NCI-H69 (cell line): ENCODE measurements around the gene NUDT6.
"Not testable (repeated sequence)": the region's sequence is repeated elsewhere in the genome, so short reads cannot be mapped to it uniquely, and the experiment has no call there.

Experiments used
- DNase-seq: peaks from one replicate; lab custom pipeline; 2025; lab: John Stamatoyannopoulos, UW

The NUDT6 gene

DNA sequence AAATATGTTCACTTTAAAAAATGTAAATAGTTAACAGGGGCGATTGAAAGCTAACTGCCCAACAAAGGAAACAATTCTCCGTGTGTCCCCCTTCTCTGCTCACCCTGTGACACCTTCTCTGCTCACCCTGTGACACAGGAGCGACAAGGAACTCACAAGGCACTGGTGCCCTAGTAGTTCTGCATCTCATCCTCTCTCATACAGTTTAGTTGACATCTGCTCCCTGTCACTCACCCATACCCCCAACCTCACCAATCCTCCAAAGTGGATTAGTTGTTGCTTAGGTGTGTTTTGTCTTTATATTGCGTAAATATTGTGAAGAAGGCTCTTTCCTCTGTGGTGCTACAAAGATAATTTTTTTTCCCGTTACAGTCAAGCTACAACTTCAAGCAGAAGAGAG lies 46.4 kb downstream of the NUDT6 start:
- DNase-seq = no peak

DNA sequence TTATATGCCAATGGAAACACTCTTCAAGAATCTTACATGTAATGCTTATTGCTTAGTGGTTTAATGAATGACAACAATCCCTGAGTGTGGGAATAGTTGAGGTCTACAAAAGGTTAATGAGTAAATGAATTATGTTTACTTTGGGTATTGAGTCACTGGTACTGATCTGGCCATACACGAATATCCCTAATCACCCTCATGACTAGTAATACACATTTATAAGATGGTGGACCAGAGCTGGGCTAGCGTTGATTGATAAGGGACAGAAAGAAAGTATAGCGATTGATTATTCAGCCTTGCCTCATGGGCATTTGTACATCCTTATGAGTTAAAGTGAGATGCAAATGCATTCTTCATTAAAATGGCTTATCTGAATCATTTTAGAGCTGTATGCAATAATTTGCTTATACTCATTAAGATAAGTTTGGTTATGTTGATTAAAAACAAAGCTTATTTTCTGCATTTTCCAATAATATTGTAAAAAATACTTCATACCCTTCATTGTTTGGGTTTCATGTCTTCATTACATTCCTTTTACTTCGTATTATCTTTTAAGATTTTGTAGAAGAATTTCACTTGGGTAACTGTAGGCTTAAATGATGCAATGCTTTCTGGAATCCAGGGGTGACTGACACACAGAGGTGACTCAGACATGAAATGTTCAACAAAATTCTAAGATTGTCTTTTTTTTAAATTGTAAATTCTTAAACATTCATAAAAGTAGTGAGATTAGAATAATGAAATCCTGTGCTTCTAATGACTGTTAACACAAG lies 48.4 kb downstream of the NUDT6 start:
- no peak for DNase-seq

DNA sequence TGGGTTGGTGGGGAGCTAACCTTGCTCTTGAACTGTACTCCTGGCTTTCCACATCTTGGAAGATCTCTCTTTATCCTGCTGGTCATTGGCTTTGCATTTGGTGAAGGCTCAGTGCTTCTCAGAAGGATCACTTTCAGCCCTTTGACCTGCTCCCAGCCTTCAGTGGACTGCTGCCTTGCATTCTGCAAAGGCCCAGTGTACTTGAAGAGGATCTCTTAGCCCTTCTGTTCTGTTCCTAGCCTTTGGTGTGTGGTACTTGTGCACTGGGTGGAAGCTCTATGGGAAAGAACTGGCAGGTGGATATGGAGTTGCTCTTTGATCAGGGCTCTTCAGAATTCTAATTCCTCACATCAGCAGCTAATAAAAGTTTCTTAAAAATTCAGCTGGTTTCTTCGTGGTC lies 49.3 kb downstream of the NUDT6 start:
- DNase-seq = no peak

DNA sequence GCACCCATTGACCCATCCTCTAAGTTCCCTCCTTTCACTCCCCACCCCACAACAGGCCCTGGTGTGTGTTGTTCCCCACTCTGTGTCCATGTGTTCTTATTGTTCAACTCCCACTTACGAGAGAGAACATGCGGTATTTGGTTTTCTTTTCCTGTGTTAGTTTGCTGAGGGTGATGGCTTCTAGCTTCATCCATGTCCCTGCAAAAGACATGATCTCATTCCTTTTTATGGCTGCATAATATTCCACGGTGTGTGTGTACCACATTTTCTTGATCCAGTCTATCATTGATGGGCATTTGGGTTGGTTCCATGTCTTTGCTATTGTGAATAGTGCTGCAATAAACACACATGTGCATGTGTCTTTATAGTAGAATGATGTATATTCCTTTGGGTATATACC lies 54.2 kb downstream of the NUDT6 start:
- DNase-seq = not testable (repeated sequence)

DNA sequence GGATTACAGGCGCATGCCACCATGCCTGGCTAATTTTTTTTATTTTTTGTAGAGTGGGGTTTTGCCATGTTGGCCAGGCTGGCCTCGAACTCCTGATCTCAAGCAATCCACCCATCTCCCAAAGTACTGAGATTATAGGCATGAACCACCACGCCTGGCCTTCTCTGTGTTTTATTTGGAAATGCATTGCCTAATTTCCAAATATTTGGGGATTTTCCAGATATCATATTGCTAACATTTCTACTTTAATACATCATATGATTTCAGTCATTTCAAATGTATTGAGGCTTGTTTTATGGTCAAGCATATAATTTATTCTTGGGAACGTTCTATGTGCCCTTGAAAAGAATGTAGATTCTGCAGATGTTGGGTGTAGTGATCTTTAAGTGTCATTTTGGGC lies 57.0 kb downstream of the NUDT6 start:
- DNase-seq = no peak

DNA sequence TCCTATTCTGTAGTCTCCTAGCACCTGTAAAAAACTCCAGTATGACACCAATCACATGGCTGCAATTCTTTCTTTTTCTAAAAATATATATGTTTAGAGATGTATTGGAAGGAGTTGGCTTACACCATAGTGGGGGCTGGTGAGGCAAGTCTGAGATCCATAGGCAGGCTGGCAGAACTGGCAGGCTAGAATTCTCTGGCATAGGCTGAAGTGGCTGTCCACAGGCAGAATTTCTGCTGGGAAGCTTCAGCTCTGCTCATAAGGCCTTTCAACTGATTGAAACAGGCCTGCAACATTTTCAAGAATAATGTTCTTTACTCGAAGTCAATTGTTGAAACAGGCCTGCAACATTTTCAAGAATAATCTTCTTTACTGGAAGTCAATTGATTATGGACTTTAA lies 58.8 kb downstream of the NUDT6 start:
- DNase-seq = no peak

DNA sequence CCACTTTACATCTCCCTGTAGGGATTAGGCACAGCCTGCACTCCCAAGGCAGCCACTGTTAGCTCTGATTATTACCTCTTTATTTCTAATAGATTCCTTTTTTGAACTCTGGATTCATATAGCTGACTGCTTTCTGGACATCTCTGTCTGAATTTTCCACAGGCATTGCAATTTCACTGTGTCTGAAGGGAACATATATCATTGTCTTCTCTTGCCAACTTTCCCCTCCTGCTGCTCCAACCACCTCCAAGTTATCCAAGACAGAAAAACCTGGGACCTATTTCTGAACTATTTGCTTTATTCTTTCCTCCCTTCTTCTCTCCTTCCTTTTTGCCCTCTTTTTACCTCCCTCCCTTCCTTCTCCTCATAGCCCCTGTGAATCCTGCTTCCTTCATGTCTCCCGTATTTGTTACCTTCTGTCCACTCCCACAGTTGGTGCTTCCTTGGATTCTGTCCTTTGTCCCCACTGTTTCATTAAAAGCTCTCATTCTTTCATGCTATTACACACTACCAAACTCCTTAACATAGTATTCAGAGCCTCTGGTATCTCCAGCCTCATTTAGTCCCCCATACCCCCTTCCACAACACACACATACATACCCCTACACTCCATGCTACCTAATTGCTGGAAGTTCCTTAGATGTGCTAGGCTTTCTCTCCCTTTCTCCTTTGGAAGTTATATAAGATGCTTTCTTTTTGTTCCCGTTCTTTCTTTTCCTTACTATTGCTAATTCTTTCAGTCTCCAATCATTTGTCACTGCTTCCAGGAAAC lies 61.0 kb downstream of the NUDT6 start:
- DNase-seq = no peak

DNA sequence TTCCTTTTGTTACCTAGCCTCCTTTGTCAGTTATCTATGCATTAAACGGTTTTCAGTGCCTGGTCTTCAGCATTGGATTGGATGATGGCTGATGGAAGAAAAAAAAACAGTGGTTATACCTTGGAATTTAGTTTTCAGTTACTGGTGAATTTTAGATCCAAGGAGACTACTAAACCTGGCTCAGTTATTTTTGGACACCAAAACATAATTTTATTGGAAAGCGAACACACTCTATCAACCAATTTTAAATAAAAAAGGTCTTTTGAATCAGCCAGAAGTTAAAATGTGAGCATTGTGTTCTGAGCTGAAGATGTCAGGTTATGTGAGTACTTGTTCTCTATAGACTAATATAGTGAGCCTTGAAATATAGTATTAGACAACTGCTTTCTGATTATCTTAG lies 63.7 kb downstream of the NUDT6 start:
- no peak for DNase-seq

DNA sequence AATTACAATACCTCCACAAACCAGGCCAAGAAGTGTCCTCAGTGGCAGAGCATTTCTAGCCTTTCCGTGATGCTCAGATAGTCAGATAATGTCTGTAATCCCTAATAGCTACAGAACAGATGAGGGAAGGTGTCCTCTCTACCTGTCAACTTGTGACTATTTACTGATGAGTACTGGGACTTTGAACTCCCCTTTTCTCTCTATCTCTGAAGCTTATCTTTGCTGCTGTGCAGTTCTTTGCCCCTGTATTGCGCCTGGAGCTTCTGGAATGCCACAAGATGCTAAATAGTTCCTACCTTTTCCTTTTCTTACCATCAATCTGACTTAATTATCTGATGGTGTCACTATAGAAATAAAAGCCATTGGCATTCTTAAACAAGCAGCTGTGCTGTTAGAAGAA lies 65.2 kb downstream of the NUDT6 start:
- DNase-seq = peak; percentile 12

DNA sequence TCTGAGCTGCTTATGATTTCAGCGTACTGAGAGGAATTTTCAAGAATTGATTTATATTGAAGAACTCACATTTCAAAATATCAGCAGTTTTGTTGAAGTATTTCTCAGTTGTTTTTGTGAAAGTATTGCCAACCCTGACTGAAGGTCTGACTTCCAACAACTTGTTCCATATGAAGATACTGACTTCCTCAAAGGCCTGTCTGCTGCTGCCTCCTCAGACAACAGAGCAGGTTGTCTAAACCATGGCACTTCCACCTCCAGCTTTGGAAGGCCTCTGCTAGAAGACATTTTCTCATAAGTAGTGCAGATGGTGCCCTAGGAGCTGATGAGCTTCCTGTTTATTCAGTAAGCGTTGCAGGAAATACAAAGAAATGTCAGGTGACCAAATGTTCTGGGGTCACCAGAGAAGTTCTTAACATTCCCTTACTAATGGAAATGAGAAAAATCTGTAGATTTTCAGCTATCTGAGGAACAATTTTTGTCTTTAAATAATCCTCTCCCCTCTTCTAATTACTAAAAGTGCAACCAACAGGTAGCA lies 67.0 kb downstream of the NUDT6 start:
- DNase-seq = peak; percentile 36

DNA sequence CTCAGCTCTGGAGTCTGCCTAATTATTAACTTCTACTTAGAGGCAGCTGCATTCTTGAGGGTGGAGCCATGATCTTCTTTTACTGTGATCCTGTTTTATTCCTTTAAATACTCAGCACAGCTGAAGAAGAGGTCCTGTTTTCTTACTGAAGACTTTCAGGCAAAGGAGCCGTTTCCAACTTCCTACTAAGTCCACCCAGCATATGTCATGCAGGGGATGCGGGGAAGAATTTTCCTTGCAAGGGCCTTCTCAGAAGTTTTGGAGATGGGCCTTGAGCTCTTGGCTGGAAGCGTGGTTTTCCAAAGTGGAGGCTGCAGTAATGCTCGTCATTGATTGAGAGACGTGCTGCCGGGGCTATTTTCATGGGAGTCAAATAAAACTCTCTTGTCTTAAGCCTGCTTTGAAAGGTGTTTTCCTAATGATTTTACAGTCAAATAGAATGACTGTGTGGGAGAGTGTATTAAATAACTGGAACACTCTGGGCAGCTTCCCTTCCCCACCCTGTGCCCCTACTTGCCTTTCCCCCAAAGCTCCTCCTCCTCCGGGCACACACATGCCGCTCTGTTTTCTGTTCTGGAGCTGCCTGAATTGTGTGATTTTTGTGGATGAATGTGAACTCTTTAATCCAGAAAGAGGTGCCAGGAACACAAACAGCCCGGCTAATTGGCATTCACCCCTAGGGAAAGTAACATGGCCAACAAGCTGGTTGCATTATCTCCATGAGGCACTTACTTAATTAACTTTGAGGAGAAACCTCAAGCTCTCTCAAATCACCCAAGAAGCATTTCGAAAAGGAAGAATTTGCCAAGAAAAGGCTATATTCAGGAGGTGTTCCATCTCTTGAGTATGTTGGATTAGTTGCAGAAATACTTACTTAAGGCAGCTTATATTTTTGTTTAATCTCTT lies 67.7 kb downstream of the NUDT6 start:
- DNase-seq = no peak

DNA sequence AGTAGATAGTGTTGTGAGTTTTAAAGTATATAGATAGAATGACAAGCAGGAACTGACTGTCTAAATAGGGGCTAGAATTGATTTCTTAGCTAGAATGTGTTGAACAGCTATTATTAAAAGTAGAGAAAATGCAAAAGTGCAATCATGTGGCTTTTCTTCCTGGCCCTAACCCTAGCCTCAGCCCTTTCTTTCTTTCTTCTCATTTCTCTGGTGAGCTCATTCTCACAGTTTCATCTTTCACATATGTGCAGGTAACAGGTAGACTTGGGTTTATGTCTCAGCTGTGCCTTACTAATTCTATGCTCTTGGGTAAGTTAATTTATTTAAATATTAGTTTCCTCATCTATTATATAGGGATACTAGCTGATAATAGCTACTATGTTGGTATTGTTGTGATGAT lies 70.8 kb downstream of the NUDT6 start:
- DNase-seq = no peak

DNA sequence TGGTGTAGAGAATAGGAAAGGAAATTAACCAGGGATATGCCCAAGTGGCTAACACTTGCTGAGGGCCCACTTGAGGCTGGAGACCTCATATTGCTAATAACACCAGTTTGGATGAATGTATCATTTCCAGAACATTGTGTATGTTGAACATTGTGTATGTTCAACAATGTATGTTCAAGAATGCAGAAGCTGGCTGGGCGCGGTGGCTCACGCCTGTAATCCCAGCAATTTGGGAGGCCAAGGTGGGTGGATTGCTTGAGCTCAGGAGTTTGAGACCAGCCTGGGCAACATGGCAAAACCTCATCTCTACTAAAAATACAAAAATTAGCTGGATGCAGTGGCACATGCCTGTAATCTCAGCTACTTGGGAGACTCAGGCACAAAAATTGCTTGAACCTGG lies 72.6 kb downstream of the NUDT6 start:
- not testable (repeated sequence) for DNase-seq

DNA sequence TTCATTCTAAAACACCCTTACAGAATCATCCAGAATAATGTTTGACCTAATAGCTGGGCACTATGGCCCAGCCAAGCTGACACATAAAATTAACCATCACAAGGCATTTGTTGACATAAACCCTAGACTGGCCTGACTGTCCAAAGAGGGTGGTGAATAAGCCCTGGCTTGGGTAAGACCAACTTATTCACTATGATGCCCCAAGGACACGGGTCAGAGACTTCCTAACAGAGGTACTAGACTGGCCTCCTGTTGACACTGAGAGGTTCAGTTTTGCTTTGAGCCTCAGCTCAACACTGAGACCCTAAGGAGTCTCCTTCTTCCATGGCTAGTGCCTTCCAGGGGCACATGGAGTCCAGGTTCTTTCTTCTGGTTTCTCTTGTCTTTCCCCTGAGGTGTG lies 74.5 kb downstream of the NUDT6 start:
- no peak for DNase-seq

DNA sequence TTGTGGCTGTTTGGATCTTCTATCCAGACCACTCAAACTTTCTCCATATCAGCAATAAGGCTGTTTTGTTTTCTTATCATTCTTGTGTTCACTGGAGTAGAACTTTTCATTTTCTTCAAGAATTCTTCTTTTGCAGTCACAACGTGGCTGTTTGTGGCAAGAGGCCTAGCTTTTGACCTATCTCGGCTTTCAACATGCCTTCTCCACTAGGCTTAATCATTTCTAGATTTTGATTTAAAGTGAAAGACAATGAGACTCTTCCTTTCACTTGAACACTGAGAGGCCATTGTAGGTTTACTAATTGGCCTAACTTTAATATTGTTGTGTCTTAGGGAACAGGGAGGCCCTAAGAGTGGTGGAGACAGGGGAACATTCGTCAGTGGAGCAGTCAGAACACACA lies 76.6 kb downstream of the NUDT6 start:
- no peak for DNase-seq

DNA sequence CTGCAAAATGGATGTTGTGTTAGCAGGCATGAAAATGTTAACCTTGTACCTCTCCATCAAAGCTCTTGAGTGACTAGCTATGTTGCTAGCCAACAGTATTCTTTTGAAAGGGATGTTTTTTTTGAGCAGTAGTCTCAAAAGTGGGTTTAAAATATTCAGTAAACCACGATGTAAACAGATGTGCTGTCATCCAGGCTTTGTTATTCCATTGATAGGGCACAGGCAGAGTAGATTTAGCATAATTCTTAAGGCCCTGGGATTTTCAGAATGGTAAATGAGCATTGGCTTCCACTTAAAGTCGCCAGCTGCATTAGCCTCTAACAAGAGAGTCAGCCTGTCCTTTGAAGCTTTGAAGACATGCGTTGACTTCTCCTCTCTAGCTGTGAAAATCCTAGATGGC lies 77.3 kb downstream of the NUDT6 start:
- no peak for DNase-seq

DNA sequence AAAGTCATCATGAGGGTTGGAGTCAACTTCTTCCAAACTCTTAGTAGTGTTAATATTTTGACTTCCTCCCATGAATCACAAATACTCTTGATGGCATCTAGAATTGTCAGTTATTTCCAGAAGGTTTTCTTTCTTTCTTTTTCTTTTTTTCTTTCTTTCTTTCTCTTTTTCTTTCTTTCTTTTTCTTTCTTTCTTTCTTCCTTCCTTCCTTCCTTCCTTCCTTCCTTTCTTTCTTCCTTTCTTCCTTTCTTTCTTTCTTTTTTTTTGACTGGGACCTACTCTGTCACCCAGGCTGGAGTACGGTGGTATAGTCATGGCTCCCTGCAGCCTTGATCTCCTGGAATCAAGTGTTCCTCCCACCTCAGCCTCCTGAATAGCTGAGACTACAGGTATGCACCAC lies 78.0 kb downstream of the NUDT6 start:
- not testable (repeated sequence) for DNase-seq

DNA sequence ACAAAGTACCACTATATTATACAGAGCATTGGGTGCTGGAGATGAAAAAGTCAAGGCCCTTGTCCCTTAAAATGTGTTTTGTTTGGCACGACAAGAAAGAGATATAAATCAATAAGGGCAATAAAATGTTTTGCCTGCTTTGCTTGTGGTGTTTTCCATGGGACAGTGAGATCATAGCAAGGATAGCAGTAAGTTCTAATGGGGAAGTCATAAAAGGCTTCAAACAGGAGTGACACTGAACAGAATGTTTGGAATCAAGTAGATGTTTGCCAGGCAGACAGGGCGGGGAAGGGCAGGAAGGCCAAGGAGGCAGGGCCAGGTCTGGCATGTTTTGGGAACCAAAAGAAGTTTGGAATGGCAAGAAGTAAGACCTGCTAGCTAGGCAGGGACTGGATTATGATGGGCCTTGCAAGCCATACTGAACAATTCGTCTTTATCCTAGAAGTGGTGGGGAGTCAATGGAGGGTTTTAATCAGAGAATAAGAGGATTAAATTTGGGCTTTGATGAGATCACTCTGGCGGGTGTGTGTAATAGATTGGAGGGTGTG lies 79.3 kb downstream of the NUDT6 start:
- DNase-seq = no peak
